ENCODE data around the gene CRB1. TPM values are rescaled to one million over a fixed set of nuclear protein-coding genes. Genes with fewer than 3 reads are reported as not detected.

CRB1 gene
- polyA plus RNA-seq, 1 donor from 2014 or later, result 2.3 TPM

DNA sequence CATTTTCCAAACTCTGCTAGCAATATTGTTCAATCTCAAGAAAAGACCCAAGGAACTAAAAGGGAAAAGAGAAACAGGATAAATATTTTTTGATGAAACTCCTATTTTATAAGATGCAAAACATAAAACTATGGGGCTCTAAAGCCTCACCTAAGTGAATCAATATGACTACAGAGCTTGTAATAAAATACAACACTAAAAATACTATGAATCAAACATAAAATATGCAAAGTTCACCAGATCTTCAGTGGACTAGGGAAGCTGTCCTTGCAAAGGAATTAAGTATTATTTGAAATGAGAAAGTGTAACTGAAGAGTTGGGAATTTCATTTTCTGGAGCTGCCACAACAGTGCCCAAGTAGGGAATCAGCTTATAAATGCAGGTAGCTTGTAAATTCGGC, 124.5 kb downstream of the CRB1 start:
- no peak for TF ChIP-seq TAF1 (IDR thresholded peaks at IDR 0.05; ENCODE audit: low read depth)
- no peak for TF ChIP-seq RAD21 (conservative IDR thresholded peaks at IDR 0.05)
- TF ChIP-seq, protein P1, sequence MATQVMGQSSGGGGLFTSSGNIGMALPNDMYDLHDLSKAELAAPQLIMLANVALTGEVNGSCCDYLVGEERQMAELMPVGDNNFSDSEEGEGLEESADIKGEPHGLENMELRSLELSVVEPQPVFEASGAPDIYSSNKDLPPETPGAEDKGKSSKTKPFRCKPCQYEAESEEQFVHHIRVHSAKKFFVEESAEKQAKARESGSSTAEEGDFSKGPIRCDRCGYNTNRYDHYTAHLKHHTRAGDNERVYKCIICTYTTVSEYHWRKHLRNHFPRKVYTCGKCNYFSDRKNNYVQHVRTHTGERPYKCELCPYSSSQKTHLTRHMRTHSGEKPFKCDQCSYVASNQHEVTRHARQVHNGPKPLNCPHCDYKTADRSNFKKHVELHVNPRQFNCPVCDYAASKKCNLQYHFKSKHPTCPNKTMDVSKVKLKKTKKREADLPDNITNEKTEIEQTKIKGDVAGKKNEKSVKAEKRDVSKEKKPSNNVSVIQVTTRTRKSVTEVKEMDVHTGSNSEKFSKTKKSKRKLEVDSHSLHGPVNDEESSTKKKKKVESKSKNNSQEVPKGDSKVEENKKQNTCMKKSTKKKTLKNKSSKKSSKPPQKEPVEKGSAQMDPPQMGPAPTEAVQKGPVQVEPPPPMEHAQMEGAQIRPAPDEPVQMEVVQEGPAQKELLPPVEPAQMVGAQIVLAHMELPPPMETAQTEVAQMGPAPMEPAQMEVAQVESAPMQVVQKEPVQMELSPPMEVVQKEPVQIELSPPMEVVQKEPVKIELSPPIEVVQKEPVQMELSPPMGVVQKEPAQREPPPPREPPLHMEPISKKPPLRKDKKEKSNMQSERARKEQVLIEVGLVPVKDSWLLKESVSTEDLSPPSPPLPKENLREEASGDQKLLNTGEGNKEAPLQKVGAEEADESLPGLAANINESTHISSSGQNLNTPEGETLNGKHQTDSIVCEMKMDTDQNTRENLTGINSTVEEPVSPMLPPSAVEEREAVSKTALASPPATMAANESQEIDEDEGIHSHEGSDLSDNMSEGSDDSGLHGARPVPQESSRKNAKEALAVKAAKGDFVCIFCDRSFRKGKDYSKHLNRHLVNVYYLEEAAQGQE (IDR thresholded peaks at IDR 0.05; ENCODE audit: borderline replicate concordance), result no peak
- no peak for TF ChIP-seq EZH2 (IDR thresholded peaks at IDR 0.05; ENCODE audit: borderline replicate concordance, insufficient read depth, low read length, poor library complexity, severe bottlenecking)
- no peak for TF ChIP-seq POLR2AphosphoS5 (IDR thresholded peaks at IDR 0.05)
- TF ChIP-seq, protein P2, sequence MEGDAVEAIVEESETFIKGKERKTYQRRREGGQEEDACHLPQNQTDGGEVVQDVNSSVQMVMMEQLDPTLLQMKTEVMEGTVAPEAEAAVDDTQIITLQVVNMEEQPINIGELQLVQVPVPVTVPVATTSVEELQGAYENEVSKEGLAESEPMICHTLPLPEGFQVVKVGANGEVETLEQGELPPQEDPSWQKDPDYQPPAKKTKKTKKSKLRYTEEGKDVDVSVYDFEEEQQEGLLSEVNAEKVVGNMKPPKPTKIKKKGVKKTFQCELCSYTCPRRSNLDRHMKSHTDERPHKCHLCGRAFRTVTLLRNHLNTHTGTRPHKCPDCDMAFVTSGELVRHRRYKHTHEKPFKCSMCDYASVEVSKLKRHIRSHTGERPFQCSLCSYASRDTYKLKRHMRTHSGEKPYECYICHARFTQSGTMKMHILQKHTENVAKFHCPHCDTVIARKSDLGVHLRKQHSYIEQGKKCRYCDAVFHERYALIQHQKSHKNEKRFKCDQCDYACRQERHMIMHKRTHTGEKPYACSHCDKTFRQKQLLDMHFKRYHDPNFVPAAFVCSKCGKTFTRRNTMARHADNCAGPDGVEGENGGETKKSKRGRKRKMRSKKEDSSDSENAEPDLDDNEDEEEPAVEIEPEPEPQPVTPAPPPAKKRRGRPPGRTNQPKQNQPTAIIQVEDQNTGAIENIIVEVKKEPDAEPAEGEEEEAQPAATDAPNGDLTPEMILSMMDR (IDR thresholded peaks at IDR 0.05; ENCODE audit: poor library complexity, severe bottlenecking), result no peak
- TF ChIP-seq SMC3 (conservative IDR thresholded peaks at IDR 0.05; ENCODE audit: poor library complexity), result no peak
- no peak for TF ChIP-seq EP300 (conservative IDR thresholded peaks at IDR 0.05; ENCODE audit: poor library complexity, severe bottlenecking)
- no peak for TF ChIP-seq MXI1 (conservative IDR thresholded peaks at IDR 0.05; ENCODE audit: poor library complexity, severe bottlenecking)
- Histone ChIP-seq H3K27ac (ENCODE audit: low read length) (no peak overlapping the region), H3F3A (ENCODE audit: insufficient read depth, low read length, poor library complexity, severe bottlenecking) (no peaks in the 10 kb centered on the region), H4K20me1 (ENCODE audit: insufficient read depth) (no peaks in the 10 kb centered on the region), H3K9ac (ENCODE audit: low read length) (no peak overlapping the region), H2AFZ (ENCODE audit: low read depth, low read length) (no peak overlapping the region), H3K4me3 (ENCODE audit: low read length) (no peak overlapping the region), H3K79me2 (replicated peaks; ENCODE audit: insufficient read depth, low read length) (no peaks in the 10 kb centered on the region), H3K27me3 (ENCODE audit: insufficient read depth, low read depth, low read length) (no peaks in the 10 kb centered on the region), H3K4me2 (ENCODE audit: low read length) (no peak overlapping the region), H3K36me3 (ENCODE audit: insufficient read depth, low read length) (no peaks in the 10 kb centered on the region), H3K9me2 (ENCODE audit: insufficient read depth, low read length) (no peaks in the 10 kb centered on the region), H3K9me3 (ENCODE audit: low read length) (no peaks in the 10 kb centered on the region)

DNA sequence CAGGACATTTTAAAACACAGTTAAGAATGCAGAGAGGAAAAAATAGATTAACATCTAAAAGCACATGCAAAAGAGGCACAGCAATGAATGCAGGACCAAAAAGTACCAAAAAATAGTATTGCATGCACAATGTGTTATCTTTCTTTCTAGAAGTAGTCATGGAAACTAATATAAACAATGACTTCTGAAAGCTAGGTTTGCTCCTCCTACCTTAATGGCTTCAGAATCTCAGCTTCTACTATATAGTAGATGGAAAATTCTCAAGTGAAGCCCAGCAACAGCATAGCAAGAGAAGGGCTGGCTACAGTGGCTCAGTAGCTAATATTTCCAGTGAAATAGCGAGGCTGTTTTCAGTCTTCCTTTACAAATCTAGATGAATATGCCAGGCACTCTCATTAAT, 125.1 kb downstream of the CRB1 start:
- no peak overlapping the region for H2AFZ ChIP-seq (ENCODE audit: low read depth, low read length)
- H3K27me3 ChIP-seq (ENCODE audit: insufficient read depth, low read depth, low read length), result no peaks in the 10 kb centered on the region
- H3K79me2 ChIP-seq (replicated peaks; ENCODE audit: insufficient read depth, low read length), result no peaks in the 10 kb centered on the region
- no peak overlapping the region for H3K9ac ChIP-seq (ENCODE audit: low read length)
- no peaks in the 10 kb centered on the region for H3K9me2 ChIP-seq (ENCODE audit: insufficient read depth, low read length)
- no peak overlapping the region for H3K27ac ChIP-seq (ENCODE audit: low read length)
- TF ChIP-seq, protein P2 (IDR thresholded peaks at IDR 0.05; ENCODE audit: poor library complexity, severe bottlenecking), result no peak
- TF ChIP-seq POLR2AphosphoS5 (IDR thresholded peaks at IDR 0.05) (no peak), EZH2 (IDR thresholded peaks at IDR 0.05; ENCODE audit: borderline replicate concordance, insufficient read depth, low read length, poor library complexity, severe bottlenecking) (no peak), SMC3 (conservative IDR thresholded peaks at IDR 0.05; ENCODE audit: poor library complexity) (no peak), TAF1 (IDR thresholded peaks at IDR 0.05; ENCODE audit: low read depth) (no peak), MXI1 (conservative IDR thresholded peaks at IDR 0.05; ENCODE audit: poor library complexity, severe bottlenecking) (no peak), RAD21 (conservative IDR thresholded peaks at IDR 0.05) (no peak), EP300 (conservative IDR thresholded peaks at IDR 0.05; ENCODE audit: poor library complexity, severe bottlenecking) (no peak)
- TF ChIP-seq, protein P1 (IDR thresholded peaks at IDR 0.05; ENCODE audit: borderline replicate concordance), result no peak
- H3K4me3 ChIP-seq (ENCODE audit: low read length), result no peak overlapping the region
- no peaks in the 10 kb centered on the region for H3K9me3 ChIP-seq (ENCODE audit: low read length)
- H3K36me3 ChIP-seq (ENCODE audit: insufficient read depth, low read length), result no peaks in the 10 kb centered on the region
- no peaks in the 10 kb centered on the region for H3F3A ChIP-seq (ENCODE audit: insufficient read depth, low read length, poor library complexity, severe bottlenecking)
- H4K20me1 ChIP-seq (ENCODE audit: insufficient read depth), result no peaks in the 10 kb centered on the region
- H3K4me2 ChIP-seq (ENCODE audit: low read length), result no peak overlapping the region

All from neural cell (in vitro differentiated cells).